Measurements from ENCODE around the gene FRMPD4. TPM values are rescaled to one million over a fixed set of nuclear protein-coding genes. Genes with fewer than 3 reads are reported as not detected.

FRMPD4 gene
- total and polyA plus RNA-seq, 2 experiments from 2014 or later: 0.19 to 0.80 TPM

DNA sequence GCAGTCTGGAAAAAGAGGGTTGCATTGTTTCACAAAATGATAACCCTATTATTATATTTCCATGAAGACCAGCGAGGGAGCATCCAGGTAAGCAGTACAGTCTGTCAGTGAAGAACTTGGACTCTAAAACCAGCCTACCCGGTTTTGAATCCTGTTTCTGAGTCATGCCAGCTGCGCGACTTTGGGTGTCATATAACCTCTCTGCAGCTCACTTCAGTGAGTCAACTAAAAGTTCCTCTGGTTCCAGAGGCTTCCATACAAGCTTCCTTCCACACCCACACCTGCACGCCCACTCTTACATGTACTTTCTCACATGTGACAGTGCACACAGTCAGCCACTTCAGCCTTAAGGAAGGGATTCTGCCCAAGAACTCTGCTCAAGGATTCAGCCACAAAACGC, 603.1 kb downstream of the FRMPD4 start (continued):
- TF ChIP-seq POLR2AphosphoS5 (IDR thresholded peaks at IDR 0.05; ENCODE audit: low read depth) (no peak), CREB1 (CRISPR knock-in tag; IDR thresholded peaks at IDR 0.05; ENCODE audit: low read depth) (no peak)

DNA sequence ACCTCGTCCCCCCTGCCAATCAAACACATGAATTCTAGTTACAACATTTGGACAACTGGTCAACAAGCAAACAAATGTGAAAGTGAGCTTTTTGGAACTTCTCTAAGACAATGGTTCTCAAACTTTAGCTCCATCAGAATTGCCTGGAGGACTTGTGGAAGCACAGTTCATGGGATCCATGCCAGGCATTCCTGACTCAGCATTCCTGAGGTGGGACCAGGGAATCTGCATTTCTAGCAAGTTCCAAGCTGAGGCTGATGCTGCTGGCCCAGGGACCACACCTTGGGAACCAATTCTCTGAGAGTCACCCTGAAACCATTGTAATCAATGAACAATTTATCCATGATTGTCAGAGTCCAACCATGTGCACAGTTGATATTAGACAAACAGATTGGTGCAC, 609.2 kb downstream of the FRMPD4 start:
- Mint-ChIP-seq H3K36me3 (ENCODE audit: low read depth) (no peaks in the 10 kb centered on the region), H3K4me3 (no peak overlapping the region), H3K9me3 (no peaks in the 10 kb centered on the region; the same call in 2 of the 3 replicates), H3K4me1 (peaks cover 15% of the 10 kb centered on the region; the same call in 2 of the 3 replicates), H3K27me3 (ENCODE audit: insufficient read depth, low read depth, poor library complexity) (no peaks in the 10 kb centered on the region), H3K27ac (no peak overlapping the region)
- DNase-seq (ENCODE audit: low spot score): no peak
- Histone ChIP-seq H3K4me1 (ENCODE audit: insufficient read depth) (no peaks in the 10 kb centered on the region), H3K27ac (ENCODE audit: low read depth) (no peak overlapping the region), H3K4me2 (no peak overlapping the region), H3K27me3 (ENCODE audit: insufficient read depth) (no peaks in the 10 kb centered on the region), H3K79me2 (replicated peaks; ENCODE audit: insufficient read depth) (no peaks in the 10 kb centered on the region), H4K20me1 (replicated peaks; ENCODE audit: insufficient read depth) (no peaks in the 10 kb centered on the region), H3K36me3 (ENCODE audit: insufficient read depth) (no peaks in the 10 kb centered on the region), H3K9me2 (ENCODE audit: insufficient read depth) (no peaks in the 10 kb centered on the region), H2AFZ (no peak overlapping the region), H3F3A (replicated peaks; ENCODE audit: low read depth) (no peaks in the 10 kb centered on the region), H3K4me3 (no peak overlapping the region)
- TF ChIP-seq, protein P1, sequence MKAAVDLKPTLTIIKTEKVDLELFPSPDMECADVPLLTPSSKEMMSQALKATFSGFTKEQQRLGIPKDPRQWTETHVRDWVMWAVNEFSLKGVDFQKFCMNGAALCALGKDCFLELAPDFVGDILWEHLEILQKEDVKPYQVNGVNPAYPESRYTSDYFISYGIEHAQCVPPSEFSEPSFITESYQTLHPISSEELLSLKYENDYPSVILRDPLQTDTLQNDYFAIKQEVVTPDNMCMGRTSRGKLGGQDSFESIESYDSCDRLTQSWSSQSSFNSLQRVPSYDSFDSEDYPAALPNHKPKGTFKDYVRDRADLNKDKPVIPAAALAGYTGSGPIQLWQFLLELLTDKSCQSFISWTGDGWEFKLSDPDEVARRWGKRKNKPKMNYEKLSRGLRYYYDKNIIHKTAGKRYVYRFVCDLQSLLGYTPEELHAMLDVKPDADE (IDR thresholded peaks at IDR 0.05): no peak
- TF ChIP-seq, protein P2, sequence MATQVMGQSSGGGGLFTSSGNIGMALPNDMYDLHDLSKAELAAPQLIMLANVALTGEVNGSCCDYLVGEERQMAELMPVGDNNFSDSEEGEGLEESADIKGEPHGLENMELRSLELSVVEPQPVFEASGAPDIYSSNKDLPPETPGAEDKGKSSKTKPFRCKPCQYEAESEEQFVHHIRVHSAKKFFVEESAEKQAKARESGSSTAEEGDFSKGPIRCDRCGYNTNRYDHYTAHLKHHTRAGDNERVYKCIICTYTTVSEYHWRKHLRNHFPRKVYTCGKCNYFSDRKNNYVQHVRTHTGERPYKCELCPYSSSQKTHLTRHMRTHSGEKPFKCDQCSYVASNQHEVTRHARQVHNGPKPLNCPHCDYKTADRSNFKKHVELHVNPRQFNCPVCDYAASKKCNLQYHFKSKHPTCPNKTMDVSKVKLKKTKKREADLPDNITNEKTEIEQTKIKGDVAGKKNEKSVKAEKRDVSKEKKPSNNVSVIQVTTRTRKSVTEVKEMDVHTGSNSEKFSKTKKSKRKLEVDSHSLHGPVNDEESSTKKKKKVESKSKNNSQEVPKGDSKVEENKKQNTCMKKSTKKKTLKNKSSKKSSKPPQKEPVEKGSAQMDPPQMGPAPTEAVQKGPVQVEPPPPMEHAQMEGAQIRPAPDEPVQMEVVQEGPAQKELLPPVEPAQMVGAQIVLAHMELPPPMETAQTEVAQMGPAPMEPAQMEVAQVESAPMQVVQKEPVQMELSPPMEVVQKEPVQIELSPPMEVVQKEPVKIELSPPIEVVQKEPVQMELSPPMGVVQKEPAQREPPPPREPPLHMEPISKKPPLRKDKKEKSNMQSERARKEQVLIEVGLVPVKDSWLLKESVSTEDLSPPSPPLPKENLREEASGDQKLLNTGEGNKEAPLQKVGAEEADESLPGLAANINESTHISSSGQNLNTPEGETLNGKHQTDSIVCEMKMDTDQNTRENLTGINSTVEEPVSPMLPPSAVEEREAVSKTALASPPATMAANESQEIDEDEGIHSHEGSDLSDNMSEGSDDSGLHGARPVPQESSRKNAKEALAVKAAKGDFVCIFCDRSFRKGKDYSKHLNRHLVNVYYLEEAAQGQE (IDR thresholded peaks at IDR 0.05; ENCODE audit: unreplicated experiment): no peak
- no peak for TF ChIP-seq CREB1 (CRISPR knock-in tag; IDR thresholded peaks at IDR 0.05; ENCODE audit: low read depth)
- no peak for ATAC-seq

DNA sequence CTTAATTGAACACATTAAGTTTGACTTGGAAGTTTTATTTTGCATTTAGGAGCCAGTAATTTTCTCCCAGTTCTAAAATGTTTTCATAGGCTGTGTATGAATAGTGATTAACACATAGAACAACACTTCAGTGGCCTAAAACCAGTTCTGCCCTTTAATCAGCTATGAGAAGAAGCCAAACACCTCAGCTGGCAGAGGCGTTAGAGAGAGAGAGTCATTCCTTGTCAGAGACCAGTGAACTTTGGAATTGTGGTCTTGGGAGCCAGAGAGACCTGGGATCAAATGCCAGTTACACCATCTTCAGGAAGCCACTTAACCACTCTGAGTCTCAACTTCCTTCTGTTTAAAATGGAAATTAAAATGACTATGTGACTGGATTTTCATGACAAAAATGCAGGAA, 613.6 kb downstream of the FRMPD4 start:
- no peak overlapping the region for H3K4me3 Mint-ChIP-seq
- Histone ChIP-seq H3F3A (replicated peaks; ENCODE audit: low read depth) (no peaks in the 10 kb centered on the region), H2AFZ (no peak overlapping the region), H3K9me2 (ENCODE audit: insufficient read depth) (no peaks in the 10 kb centered on the region), H3K79me2 (replicated peaks; ENCODE audit: insufficient read depth) (no peaks in the 10 kb centered on the region), H3K36me3 (ENCODE audit: insufficient read depth) (no peaks in the 10 kb centered on the region), H4K20me1 (replicated peaks; ENCODE audit: insufficient read depth) (no peaks in the 10 kb centered on the region), H3K27ac (ENCODE audit: low read depth) (no peak overlapping the region), H3K4me1 (ENCODE audit: insufficient read depth) (no peaks in the 10 kb centered on the region), H3K4me3 (no peak overlapping the region), H3K27me3 (ENCODE audit: insufficient read depth) (no peaks in the 10 kb centered on the region), H3K4me2 (no peak overlapping the region)
- no peaks in the 10 kb centered on the region for H3K27me3 Mint-ChIP-seq (ENCODE audit: insufficient read depth, low read depth, poor library complexity)
- no peak overlapping the region for H3K27ac Mint-ChIP-seq
- no peak for ATAC-seq
- peaks cover 5% of the 10 kb centered on the region; the same call in 1 of the 3 replicates for H3K4me1 Mint-ChIP-seq
- H3K9me3 Mint-ChIP-seq: no peaks in the 10 kb centered on the region; the same call in 2 of the 3 replicates
- DNase-seq (ENCODE audit: low spot score): no peak
- H3K36me3 Mint-ChIP-seq (ENCODE audit: low read depth): no peaks in the 10 kb centered on the region
- TF ChIP-seq, protein P2 (IDR thresholded peaks at IDR 0.05; ENCODE audit: unreplicated experiment): no peak
- no peak for TF ChIP-seq NANOG (IDR thresholded peaks at IDR 0.05; ENCODE audit: borderline replicate concordance)

All from GM23338 (cell line).